GM23338 (cell line): ENCODE measurements around the gene SVIP. TPM values are rescaled to one million over a fixed set of nuclear protein-coding genes. Genes with fewer than 3 reads are reported as not detected.

Experiments used
- JUNB ChIP-seq: IDR thresholded peaks from one replicate; pipeline ENCODE4 v1.6.1; 2016; ENCODE audit warnings: antibody characterized with exemption; ENCODE audit not compliant: unreplicated experiment
- ZNF114 ChIP-seq: fragments of 250-450 bp; sonication (Bioruptor Pico); IDR thresholded peaks from 2 replicates; pipeline ENCODE4 v1.5.0; 2020; ENCODE audit warnings: mild to moderate bottlenecking, moderate library complexity
- polyA plus RNA-seq: library from polyadenylated mRNA; unstranded; fragments of >200 nt; fragmentation: Nextera tagmentation; extraction: Ambion mirVana; gene quantifications from 2 replicates; pipeline ENCODE4 v1.2.1, GENCODE V29; 2016
- total RNA-seq: library from RNA; depleted of rRNA; stranded (reverse); fragments of >200 nt; shearing (Covaris generic); gene quantifications from 2 replicates; pipeline ENCODE4 v1.2.3, GENCODE V29; 2014
- TF ChIP-seq, protein P1 (sequence below): fragments of 250-450 bp; sonication (Bioruptor Pico); IDR thresholded peaks from 2 replicates; pipeline ENCODE4 v1.5.0; 2020; ENCODE audit warnings: mild to moderate bottlenecking, moderate library complexity
- TF ChIP-seq, protein P2 (sequence below): IDR thresholded peaks from one replicate; pipeline ENCODE4 v1.6.1; 2018; ENCODE audit warnings: antibody characterized with exemption; ENCODE audit not compliant: unreplicated experiment
- TF ChIP-seq, protein P3 (sequence below), 2 experiments: fragments of 200-600 bp in 1 of 2; sonication (generic) in 1 of 2; conservative IDR thresholded peaks; 2 replicates each; pipeline versions ENCODE4 v1.5.1 to v1.6.1; 2016 to 2017; ENCODE audit warnings: antibody characterized with exemption in 2 of 2, low read depth in 2 of 2, mild to moderate bottlenecking in 2 of 2, moderate library complexity in 1 of 2

Gene SVIP
- total and polyA plus RNA-seq, 2 experiments from 2014 or later, result 4.1 to 13.5 TPM

DNA sequence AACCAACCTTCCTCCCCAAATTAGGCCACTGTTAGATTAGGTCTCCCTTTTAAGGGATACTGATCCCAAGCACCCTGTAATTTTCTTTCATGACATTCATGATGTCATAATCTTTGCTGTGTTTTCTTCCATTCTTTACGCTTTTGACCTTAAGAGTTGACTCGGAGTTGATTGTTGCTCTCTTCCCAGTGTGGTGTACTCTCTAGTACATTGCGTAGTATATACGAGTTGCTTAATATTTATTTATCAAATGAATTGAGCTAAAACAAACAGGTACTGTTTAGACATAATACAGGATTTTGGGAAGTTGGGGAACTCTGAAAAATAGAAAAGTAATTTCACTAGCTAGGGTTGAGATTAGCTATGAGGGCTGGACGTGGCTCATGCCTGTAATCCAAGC is 49.8 kb downstream of the SVIP start (continued):
- TF ChIP-seq, protein P1, sequence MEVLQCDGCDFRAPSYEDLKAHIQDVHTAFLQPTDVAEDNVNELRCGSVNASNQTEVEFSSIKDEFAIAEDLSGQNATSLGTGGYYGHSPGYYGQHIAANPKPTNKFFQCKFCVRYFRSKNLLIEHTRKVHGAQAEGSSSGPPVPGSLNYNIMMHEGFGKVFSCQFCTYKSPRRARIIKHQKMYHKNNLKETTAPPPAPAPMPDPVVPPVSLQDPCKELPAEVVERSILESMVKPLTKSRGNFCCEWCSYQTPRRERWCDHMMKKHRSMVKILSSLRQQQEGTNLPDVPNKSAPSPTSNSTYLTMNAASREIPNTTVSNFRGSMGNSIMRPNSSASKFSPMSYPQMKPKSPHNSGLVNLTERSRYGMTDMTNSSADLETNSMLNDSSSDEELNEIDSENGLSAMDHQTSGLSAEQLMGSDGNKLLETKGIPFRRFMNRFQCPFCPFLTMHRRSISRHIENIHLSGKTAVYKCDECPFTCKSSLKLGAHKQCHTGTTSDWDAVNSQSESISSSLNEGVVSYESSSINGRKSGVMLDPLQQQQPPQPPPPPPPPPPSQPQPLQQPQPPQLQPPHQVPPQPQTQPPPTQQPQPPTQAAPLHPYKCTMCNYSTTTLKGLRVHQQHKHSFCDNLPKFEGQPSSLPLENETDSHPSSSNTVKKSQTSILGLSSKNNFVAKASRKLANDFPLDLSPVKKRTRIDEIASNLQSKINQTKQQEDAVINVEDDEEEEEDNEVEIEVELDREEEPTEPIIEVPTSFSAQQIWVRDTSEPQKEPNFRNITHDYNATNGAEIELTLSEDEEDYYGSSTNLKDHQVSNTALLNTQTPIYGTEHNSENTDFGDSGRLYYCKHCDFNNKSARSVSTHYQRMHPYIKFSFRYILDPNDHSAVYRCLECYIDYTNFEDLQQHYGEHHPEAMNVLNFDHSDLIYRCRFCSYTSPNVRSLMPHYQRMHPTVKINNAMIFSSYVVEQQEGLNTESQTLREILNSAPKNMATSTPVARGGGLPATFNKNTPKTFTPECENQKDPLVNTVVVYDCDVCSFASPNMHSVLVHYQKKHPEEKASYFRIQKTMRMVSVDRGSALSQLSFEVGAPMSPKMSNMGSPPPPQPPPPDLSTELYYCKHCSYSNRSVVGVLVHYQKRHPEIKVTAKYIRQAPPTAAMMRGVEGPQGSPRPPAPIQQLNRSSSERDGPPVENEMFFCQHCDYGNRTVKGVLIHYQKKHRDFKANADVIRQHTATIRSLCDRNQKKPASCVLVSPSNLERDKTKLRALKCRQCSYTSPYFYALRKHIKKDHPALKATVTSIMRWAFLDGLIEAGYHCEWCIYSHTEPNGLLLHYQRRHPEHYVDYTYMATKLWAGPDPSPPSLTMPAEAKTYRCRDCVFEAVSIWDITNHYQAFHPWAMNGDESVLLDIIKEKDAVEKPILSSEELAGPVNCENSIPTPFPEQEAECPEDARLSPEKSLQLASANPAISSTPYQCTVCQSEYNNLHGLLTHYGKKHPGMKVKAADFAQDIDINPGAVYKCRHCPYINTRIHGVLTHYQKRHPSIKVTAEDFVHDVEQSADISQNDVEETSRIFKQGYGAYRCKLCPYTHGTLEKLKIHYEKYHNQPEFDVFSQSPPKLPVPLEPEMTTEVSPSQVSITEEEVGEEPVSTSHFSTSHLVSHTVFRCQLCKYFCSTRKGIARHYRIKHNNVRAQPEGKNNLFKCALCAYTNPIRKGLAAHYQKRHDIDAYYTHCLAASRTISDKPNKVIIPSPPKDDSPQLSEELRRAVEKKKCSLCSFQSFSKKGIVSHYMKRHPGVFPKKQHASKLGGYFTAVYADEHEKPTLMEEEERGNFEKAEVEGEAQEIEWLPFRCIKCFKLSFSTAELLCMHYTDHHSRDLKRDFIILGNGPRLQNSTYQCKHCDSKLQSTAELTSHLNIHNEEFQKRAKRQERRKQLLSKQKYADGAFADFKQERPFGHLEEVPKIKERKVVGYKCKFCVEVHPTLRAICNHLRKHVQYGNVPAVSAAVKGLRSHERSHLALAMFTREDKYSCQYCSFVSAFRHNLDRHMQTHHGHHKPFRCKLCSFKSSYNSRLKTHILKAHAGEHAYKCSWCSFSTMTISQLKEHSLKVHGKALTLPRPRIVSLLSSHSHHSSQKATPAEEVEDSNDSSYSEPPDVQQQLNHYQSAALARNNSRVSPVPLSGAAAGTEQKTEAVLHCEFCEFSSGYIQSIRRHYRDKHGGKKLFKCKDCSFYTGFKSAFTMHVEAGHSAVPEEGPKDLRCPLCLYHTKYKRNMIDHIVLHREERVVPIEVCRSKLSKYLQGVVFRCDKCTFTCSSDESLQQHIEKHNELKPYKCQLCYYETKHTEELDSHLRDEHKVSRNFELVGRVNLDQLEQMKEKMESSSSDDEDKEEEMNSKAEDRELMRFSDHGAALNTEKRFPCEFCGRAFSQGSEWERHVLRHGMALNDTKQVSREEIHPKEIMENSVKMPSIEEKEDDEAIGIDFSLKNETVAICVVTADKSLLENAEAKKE (CRISPR knock-in tag), result no peak
- TF ChIP-seq, protein P2, sequence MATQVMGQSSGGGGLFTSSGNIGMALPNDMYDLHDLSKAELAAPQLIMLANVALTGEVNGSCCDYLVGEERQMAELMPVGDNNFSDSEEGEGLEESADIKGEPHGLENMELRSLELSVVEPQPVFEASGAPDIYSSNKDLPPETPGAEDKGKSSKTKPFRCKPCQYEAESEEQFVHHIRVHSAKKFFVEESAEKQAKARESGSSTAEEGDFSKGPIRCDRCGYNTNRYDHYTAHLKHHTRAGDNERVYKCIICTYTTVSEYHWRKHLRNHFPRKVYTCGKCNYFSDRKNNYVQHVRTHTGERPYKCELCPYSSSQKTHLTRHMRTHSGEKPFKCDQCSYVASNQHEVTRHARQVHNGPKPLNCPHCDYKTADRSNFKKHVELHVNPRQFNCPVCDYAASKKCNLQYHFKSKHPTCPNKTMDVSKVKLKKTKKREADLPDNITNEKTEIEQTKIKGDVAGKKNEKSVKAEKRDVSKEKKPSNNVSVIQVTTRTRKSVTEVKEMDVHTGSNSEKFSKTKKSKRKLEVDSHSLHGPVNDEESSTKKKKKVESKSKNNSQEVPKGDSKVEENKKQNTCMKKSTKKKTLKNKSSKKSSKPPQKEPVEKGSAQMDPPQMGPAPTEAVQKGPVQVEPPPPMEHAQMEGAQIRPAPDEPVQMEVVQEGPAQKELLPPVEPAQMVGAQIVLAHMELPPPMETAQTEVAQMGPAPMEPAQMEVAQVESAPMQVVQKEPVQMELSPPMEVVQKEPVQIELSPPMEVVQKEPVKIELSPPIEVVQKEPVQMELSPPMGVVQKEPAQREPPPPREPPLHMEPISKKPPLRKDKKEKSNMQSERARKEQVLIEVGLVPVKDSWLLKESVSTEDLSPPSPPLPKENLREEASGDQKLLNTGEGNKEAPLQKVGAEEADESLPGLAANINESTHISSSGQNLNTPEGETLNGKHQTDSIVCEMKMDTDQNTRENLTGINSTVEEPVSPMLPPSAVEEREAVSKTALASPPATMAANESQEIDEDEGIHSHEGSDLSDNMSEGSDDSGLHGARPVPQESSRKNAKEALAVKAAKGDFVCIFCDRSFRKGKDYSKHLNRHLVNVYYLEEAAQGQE, result no peak
- TF ChIP-seq, protein P3, sequence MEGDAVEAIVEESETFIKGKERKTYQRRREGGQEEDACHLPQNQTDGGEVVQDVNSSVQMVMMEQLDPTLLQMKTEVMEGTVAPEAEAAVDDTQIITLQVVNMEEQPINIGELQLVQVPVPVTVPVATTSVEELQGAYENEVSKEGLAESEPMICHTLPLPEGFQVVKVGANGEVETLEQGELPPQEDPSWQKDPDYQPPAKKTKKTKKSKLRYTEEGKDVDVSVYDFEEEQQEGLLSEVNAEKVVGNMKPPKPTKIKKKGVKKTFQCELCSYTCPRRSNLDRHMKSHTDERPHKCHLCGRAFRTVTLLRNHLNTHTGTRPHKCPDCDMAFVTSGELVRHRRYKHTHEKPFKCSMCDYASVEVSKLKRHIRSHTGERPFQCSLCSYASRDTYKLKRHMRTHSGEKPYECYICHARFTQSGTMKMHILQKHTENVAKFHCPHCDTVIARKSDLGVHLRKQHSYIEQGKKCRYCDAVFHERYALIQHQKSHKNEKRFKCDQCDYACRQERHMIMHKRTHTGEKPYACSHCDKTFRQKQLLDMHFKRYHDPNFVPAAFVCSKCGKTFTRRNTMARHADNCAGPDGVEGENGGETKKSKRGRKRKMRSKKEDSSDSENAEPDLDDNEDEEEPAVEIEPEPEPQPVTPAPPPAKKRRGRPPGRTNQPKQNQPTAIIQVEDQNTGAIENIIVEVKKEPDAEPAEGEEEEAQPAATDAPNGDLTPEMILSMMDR (conservative IDR thresholded peaks at IDR 0.05; ENCODE audit: low read depth in 2 of 2), result no peak
- TF ChIP-seq JUNB, result no peak
- no peak for TF ChIP-seq ZNF114 (CRISPR knock-in tag)
